Measurements from ENCODE around the gene WWOX. TPM values are rescaled to one million over a fixed set of nuclear protein-coding genes. Genes with fewer than 3 reads are reported as not detected.

The WWOX gene
- total and polyA plus RNA-seq, 2 donors (not counting 1 experiment from before 2014, with no cell fraction given) = 10.5 to 42.3 TPM

GRCh38 chr16:79261481-79261940 is 1162.1 kb downstream of the WWOX start:
- H3K4me3 Mint-ChIP-seq = no peak overlapping the region
- no peak for ATAC-seq (ENCODE audit: low read depth)
- CTCF ChIA-PET = no interaction called here
- no peaks in the 10 kb centered on the region for H3K4me1 ChIP-seq (ENCODE audit: control insufficient read depth in 2 of 2, insufficient read depth in 2 of 2, low read length in 2 of 2)
- peaks cover 57% of the 10 kb centered on the region for H3K27me3 Mint-ChIP-seq
- no peak overlapping the region for H3K4me2 ChIP-seq (replicated peaks; ENCODE audit: low read depth, low read length, poor library complexity, severe bottlenecking)
- no peak for DNase-seq
- H3K27ac ChIP-seq (ENCODE audit: low read length in 2 of 2) = no peak overlapping the region
- H3K9ac ChIP-seq (ENCODE audit: low read length) = no peak overlapping the region
- H3K4me1 Mint-ChIP-seq = no peaks in the 10 kb centered on the region
- WGBS (ENCODE audit: insufficient coverage) = 78% methylated on average over 2 of the region's 5 CpGs
- POLR2A ChIA-PET = no interaction called here
- H4K20me1 ChIP-seq (ENCODE audit: control insufficient read depth, insufficient read depth, low read length, poor library complexity, severe bottlenecking) = no peaks in the 10 kb centered on the region
- H3K4me3 ChIP-seq (ENCODE audit: control extremely low read depth in 1 of 5, extremely low read depth in 1 of 5, insufficient read depth in 1 of 5, low read depth in 2 of 5, low read length in 4 of 5) = no peak overlapping the region
- peaks cover 0 to 22% (median 7%) of the 10 kb centered on the region in 4 experiments for H3K27me3 ChIP-seq (replicated peaks in 1 of 4; ENCODE audit: control extremely low read depth in 1 of 4, control insufficient read depth in 3 of 4, insufficient read depth in 4 of 4, low read length in 3 of 4)
- no peak overlapping the region for H3K27ac Mint-ChIP-seq
- H2AFZ ChIP-seq (ENCODE audit: insufficient read depth, low read depth, low read length, poor library complexity, severe bottlenecking) = no peak overlapping the region
- H3K9me3 Mint-ChIP-seq (ENCODE audit: insufficient read depth) = no peaks in the 10 kb centered on the region
- intact Hi-C loops (cut with micrococcal nuclease) = no loop called here
- no peak for TF ChIP-seq EZH2 (IDR thresholded peaks at IDR 0.05; ENCODE audit: borderline replicate concordance, insufficient read depth, low read depth, low read length, poor library complexity, severe bottlenecking)
- no peak for TF ChIP-seq CTCF (IDR thresholded peaks at IDR 0.05)
- H3K9me3 ChIP-seq (ENCODE audit: control extremely low read depth in 1 of 3, control insufficient read depth in 2 of 3, insufficient read depth in 1 of 3, low read length in 2 of 3) = peaks cover 0 to 5% (median 0%) of the 10 kb centered on the region in 3 donors
- no peaks in the 10 kb centered on the region for H3K36me3 ChIP-seq (replicated peaks in 1 of 2; ENCODE audit: control extremely low read depth in 1 of 2, control insufficient read depth in 1 of 2, extremely low read depth in 1 of 2, insufficient read depth in 2 of 2, low read length in 1 of 2)
- no peaks in the 10 kb centered on the region for H3K79me2 ChIP-seq (ENCODE audit: control insufficient read depth, insufficient read depth, low read length)

GRCh38 chr16:79261944-79262552 is 1162.6 kb downstream of the WWOX start:
- H3K4me3 ChIP-seq (ENCODE audit: control extremely low read depth in 1 of 5, extremely low read depth in 1 of 5, insufficient read depth in 1 of 5, low read depth in 2 of 5, low read length in 4 of 5) = no peak overlapping the region
- H3K4me1 ChIP-seq (ENCODE audit: control insufficient read depth in 2 of 2, insufficient read depth in 2 of 2, low read length in 2 of 2) = no peaks in the 10 kb centered on the region
- 83% methylated on average over 4 of the region's 7 CpGs for WGBS (ENCODE audit: insufficient coverage)
- CTCF ChIA-PET = no interaction called here
- H3K27me3 ChIP-seq (replicated peaks in 1 of 4; ENCODE audit: control extremely low read depth in 1 of 4, control insufficient read depth in 3 of 4, insufficient read depth in 4 of 4, low read length in 3 of 4) = peaks cover 0 to 22% (median 7%) of the 10 kb centered on the region in 4 experiments
- no peak overlapping the region for H3K4me3 Mint-ChIP-seq
- H3K9me3 ChIP-seq (ENCODE audit: control extremely low read depth in 1 of 3, control insufficient read depth in 2 of 3, insufficient read depth in 1 of 3, low read length in 2 of 3) = peaks cover 0 to 5% (median 0%) of the 10 kb centered on the region in 3 donors
- no peaks in the 10 kb centered on the region for H3K9me3 Mint-ChIP-seq (ENCODE audit: insufficient read depth)
- H3K27ac Mint-ChIP-seq = no peak overlapping the region
- peaks cover 60% of the 10 kb centered on the region for H3K27me3 Mint-ChIP-seq
- no peaks in the 10 kb centered on the region for H3K4me1 Mint-ChIP-seq
- H3K4me2 ChIP-seq (replicated peaks; ENCODE audit: low read depth, low read length, poor library complexity, severe bottlenecking) = no peak overlapping the region
- no peaks in the 10 kb centered on the region for H4K20me1 ChIP-seq (ENCODE audit: control insufficient read depth, insufficient read depth, low read length, poor library complexity, severe bottlenecking)
- H3K27ac ChIP-seq (ENCODE audit: low read length in 2 of 2) = no peak overlapping the region
- POLR2A ChIA-PET = no interaction called here
- intact Hi-C loops (cut with micrococcal nuclease) = no loop called here
- H2AFZ ChIP-seq (ENCODE audit: insufficient read depth, low read depth, low read length, poor library complexity, severe bottlenecking) = no peak overlapping the region
- ATAC-seq (ENCODE audit: low read depth) (no peak), DNase-seq (no peak)
- no peak for TF ChIP-seq EZH2 (IDR thresholded peaks at IDR 0.05; ENCODE audit: borderline replicate concordance, insufficient read depth, low read depth, low read length, poor library complexity, severe bottlenecking)
- TF ChIP-seq CTCF (IDR thresholded peaks at IDR 0.05) = no peak
- H3K36me3 ChIP-seq (replicated peaks in 1 of 2; ENCODE audit: control extremely low read depth in 1 of 2, control insufficient read depth in 1 of 2, extremely low read depth in 1 of 2, insufficient read depth in 2 of 2, low read length in 1 of 2) = no peaks in the 10 kb centered on the region
- H3K9ac ChIP-seq (ENCODE audit: low read length) = no peak overlapping the region
- H3K79me2 ChIP-seq (ENCODE audit: control insufficient read depth, insufficient read depth, low read length) = no peaks in the 10 kb centered on the region
